PC-3 (cell line): ENCODE measurements around the gene USH2A.

Experiments used
- CTCF ChIP-seq: fragments of 300-600 bp; sonication (generic); conservative IDR thresholded peaks from 2 replicates; pipeline ENCODE4 v1.5.1; 2017; ENCODE audit warnings: antibody characterized with exemption, low read depth, mild to moderate bottlenecking, low read length
- EZH2phosphoT487 ChIP-seq: fragments of 300-600 bp; sonication (generic); IDR thresholded peaks from 2 replicates; pipeline ENCODE4 v1.6.1; 2018; ENCODE audit warnings: mild to moderate bottlenecking, antibody characterized with exemption, low read length, borderline replicate concordance

- TF ChIP-seq CTCF: no peak
- no peak for TF ChIP-seq EZH2phosphoT487
Measured at GRCh38 chr1:215772151-215772550, 651.1 kb downstream of the USH2A start.
